HG03442 (cell line): ENCODE data around the gene SPTBN2.
A peak's percentile ranks its signal among the peaks of the same experiment; 100 is the strongest.

Experiments used
- ATAC-seq: cut with Tn5 transposase; IDR thresholded peaks from one replicate; pipeline ENCODE4 v1.9.1; 2021; ENCODE audit warnings: mild to moderate bottlenecking, moderate library complexity; ENCODE audit not compliant: unreplicated experiment

The SPTBN2 gene

DNA sequence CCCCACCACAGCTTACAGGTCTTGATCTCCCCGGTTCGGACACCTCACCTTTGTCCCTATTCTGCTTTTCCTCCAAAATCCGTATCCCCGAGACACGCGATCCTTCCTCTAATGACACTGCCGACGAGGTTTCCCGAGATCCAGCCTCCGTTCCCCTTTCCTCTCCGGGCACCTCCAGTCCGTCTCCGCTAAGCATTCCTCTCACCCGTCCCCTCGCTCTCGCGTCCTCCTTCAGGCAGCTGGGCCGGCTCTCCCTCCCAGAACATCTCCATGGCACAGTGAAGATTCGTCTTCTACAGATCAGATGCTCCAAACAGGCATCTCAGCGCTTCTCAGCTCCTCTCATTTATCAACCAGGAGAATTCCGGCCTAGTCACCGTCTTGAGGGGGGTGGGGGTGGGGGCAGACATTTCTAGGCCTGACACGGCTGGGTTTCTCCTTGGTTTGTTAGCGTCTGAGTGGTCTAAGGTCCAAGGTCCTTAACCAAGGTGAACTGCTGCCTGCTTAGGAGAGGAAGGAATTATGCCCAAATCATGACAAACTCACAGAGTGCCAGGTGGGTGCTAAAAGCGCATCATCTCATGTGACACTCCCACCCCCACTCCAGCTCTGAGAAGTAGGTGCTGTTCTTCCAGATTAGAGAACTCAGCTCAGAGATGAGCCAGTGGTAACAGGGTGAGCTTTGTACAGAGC is at the start of gene SPTBN2:
SPTBN2 (minus strand) TSS at position 524 of the 693 bp plus-strand sequence. CDS start 7,976 bp downstream, outside the sequence.
- no peak for ATAC-seq

GRCh38 chr11:66768818-66769217 is 39.8 kb upstream of the SPTBN2 start:
- ATAC-seq = no peak

DNA sequence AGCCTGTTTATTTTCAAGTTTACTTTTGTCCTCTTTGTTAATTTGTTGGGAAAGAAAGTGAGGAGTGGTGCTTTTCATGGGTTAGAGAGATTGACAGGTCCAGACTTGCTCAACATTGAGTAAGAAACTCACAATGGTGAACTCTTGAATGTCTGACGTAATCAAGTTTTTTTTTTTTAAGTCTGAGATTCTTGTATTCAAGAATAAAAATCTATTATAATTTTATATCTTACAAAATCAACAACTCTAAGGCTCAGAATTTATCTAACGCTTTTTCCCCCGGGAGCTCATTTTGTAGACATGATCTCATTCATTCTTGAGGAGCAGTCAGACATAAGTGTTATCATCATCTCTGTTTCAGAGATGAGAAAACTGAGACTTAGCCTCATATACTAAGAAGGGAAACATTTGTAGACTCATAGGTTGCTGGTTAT is 39.1 kb upstream of the SPTBN2 start:
- ATAC-seq = no peak

GRCh38 chr11:66767666-66768065 is 38.6 kb upstream of the SPTBN2 start:
- no peak for ATAC-seq

- no peak for ATAC-seq
Measured at GRCh38 chr11:66766681-66767080, 37.7 kb upstream of the SPTBN2 start.

DNA sequence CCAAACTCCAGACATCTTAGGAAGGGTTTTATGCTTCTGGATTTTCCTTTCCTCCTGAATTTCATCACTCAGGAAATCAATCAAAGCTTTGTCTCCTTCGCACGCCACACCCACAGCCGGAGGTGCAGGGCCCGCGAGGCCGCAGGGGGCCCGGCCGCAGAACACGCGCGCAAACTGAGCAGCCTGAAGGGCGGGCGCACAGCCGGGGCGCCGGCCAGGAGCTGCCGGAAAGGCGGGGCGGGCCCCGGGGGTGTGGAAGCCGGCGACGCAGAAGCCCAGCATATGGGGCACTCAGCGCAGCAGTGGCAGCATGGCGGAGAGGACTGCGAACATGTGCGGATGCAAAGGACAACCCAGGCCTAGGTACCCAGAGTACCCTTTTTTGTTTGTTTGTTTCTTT is 33.1 kb upstream of the SPTBN2 start:
- no peak for ATAC-seq

- ATAC-seq = no peak
Measured at GRCh38 chr11:66752148-66752547, 23.1 kb upstream of the SPTBN2 start.

DNA sequence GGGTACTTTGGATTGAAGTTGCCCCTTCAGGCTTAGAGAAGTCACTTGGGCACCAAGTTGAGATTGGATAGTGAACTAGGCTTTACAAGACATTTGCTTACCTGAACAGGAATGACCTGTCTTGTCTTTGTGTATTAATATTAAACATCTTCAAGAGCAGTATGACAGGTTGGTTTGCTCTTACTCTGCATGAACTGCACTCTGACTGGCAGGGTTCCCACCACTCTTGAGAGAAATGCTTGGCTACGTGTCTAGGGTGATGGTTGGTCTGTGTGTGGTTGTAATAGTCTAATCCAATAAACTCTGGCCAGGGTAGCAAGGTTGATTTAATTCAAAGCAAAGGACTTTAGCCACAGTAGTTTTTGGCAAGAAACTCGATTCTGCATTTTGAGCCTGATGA is 20.1 kb upstream of the SPTBN2 start:
- no peak for ATAC-seq

DNA sequence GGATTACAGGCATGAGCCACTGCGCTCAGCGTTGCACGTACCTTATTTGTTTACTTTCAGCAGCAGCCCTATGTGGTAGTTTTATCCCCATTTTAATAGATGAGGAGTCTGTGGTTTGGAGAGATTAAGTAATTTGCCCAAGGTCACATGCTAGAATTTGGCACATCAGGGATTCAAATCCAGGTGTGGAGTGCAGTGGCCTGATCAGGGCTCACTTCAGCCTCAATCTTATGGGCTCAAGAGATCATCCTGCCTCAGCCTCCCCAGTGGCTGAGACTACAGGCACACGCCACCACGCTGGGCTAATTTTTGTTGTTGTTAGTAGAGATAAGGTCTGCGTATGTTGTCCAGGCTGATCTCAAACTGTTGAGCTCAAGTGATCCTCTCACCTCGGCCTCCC is 18.5 kb upstream of the SPTBN2 start:
- no peak for ATAC-seq

- ATAC-seq = peak; percentile 33
Measured at GRCh38 chr11:66745356-66746235, 16.6 kb upstream of the SPTBN2 start.

DNA sequence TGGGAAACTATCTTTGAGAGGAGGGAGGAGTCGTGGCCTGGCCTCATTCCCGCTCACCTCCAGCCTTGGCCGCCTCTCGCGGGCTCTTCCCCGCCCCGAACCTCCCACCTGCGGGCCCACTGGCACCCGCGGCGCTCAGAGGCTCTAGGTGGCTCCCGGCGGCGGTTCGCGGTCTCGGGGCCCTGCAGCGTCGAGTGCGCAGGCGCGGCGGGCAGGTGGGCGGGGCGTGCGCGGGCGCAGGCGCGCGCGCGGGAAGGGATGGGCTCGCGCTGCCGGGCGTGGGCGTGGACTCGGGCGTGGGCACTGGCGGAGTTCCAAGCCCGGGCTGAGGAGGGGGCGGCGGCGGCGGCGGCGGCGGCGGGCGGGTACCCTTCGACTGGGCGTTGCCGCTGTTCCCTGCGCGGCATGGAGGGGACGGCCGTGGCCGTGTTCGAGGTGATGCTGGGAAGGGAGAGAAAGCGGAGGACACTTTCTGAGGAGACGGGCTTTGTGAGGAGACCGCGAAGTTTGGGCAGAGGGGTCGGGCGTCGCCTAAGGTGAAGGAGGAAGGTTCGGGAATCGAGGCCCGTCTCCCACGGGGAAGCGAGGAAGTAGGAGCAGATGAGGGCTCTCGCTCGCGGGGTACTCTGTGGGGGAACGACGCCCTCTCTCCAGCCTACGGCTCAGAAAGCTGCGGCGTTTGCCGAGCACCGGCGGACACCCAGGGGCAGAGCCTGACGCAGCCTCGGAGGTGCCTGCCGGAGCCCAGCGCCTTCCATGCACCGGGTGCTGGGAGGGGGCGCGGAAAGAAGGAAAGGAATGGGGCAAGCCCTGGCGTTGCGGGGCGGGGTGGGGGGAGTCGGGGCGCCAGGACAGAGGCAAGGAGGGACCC is 15.7 kb upstream of the SPTBN2 start:
- peak; percentile 68 for ATAC-seq

GRCh38 chr11:66743271-66743968 is 14.4 kb upstream of the SPTBN2 start:
- ATAC-seq = no peak

DNA sequence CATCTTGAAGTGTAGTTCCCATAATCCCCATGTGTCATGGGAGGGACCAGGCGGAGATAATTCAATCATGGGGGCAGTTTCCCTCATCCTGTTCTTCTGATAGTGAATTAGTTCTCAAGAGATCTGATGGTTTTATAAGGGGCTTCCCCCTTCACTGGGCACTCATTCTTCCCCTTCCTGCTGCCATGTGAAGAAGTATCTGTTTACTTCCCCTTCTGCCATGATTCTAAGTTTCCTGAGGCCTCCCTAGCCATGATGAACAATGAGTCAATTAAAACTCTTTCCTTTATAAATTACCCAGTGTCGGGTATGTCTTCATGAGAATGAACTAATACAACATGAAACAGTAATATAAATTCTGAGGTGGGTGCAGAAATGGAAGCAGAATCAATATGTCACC is 12.1 kb upstream of the SPTBN2 start:
- ATAC-seq = no peak

DNA sequence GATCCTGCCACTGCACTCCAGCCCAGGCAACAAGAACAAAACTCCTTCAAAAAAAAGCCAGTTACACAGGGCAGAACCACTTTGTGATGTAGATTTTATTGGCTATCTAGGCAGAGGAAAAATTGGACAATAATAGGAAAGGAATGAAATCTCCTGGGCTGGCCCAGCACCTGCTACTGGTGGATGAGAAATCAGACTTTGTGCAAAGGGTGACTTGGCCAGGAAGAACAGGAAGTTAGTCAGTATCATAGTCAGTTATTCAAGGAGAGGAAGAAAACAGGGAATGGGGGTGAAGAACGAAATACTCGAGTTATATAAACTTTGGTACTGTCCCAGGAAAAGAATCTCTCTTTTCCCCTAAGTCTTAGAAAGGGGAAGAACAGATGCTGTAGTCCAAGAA is 11.0 kb upstream of the SPTBN2 start:
- no peak for ATAC-seq

GRCh38 chr11:66734215-66734614 is 5.2 kb upstream of the SPTBN2 start:
- no peak for ATAC-seq

DNA sequence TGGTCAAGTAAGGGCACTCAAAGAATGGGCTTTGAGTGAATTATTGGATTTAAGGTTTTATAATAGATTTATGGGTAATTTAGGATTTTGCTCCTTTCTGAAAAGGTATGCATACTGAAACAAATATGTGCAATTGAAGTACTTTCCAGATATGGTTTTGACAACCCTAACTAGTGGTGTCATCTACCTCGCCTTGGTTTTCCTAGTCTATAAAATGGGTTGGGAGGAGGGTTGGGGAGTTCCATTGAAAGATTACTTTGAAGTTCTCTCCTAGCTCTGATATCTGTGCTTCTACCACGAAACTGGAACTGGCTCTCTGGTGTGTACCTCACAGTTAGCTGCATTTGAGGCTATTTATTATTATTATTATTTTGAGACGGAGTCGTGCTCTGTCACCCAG is 431 bp upstream of the SPTBN2 start:
- ATAC-seq = no peak

- no peak for ATAC-seq
Measured at GRCh38 chr11:66728038-66728692, 851 bp downstream of the SPTBN2 start.

DNA sequence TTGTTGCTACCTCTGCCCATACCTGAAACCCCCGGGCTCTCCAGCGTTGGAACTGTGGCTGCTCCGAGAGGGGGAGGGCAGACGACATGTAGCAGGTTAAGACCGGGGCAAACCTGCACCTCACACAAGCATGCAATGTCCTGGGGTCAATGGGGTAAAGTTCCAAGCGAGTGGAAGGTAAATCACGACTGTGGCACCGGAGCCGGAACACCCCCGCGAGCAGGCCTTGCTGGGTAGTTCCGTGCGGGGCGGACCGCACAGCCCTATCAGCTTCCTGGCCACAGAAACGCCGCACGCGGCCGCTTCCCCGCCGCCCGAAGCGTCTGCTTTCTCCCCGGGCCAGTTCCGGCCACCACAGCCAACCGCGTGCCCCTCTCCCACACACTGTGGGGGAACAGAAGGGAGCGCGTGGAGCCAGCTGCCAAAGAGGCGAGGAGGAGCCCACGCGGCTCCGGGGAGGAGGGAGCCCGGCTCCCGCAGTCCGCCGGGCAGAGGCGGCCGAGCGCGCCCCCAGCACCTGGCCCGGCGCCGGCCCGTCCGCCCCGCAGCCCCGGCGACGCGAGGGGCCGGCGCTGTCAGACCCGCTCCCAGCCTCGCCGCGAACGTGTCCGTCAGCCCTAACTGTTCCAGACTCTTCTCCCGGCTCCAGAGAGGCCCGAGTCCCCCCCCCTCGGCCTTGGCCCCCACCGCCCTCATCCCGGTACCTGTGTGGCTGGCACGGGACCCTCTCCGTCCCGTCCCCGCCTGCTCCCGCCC is 1.6 kb downstream of the SPTBN2 start:
- ATAC-seq = no peak

- no peak for ATAC-seq
Measured at GRCh38 chr11:66725647-66726046, 3.4 kb downstream of the SPTBN2 start.
